Kidney (tissue), 14 donors: ENCODE results near the gene P2RY2. TPM values are rescaled to one million over a fixed set of nuclear protein-coding genes. Genes with fewer than 3 reads are reported as not detected.

ENCODE experiments used
- DNase-seq, 5 donors: peaks; one replicate each; pipeline ENCODE4 v3.0.0-alpha.2; 2013 to 2020
- FAIRE-seq: peaks from 2 replicates; lab custom pipeline; 2012; peaks lifted over from hg19 to GRCh38; lab: Jason Lieb, UNC
- H3K27ac ChIP-seq, 2 donors: one replicate each; pipeline ENCODE4 v1.7.0; 2013; ENCODE audit warnings: low read depth in 2 of 2, low read length in 2 of 2, inconsistent platforms in 1 of 2
- H3K27me3 ChIP-seq: one replicate; pipeline ENCODE4 v1.7.1; 2013; ENCODE audit warnings: low read length, inconsistent platforms; ENCODE audit not compliant: control insufficient read depth, insufficient read depth
- H3K36me3 ChIP-seq, 3 donors: one replicate each; pipeline versions ENCODE4 v1.7.0 to v1.7.1; 2013; ENCODE audit warnings: low read length in 3 of 3, control low read depth in 1 of 3, inconsistent platforms in 1 of 3; ENCODE audit not compliant: insufficient read depth in 3 of 3, control insufficient read depth in 2 of 3
- H3K4me1 ChIP-seq, 3 donors: one replicate each; pipeline versions ENCODE4 v1.7.0 to v1.7.1; 2013; ENCODE audit warnings: low read length in 3 of 3, inconsistent platforms in 1 of 3, low read depth in 1 of 3; ENCODE audit not compliant: control insufficient read depth in 2 of 3, insufficient read depth in 2 of 3
- H3K4me3 ChIP-seq, 3 donors: one replicate each; pipeline versions ENCODE4 v1.7.0 to v1.8.1; 2013; ENCODE audit warnings: low read length in 3 of 3, control low read depth in 1 of 3, inconsistent platforms in 1 of 3
- H3K9ac ChIP-seq, 3 donors: one replicate each; pipeline versions ENCODE4 v1.7.0 to v1.7.1; 2013; ENCODE audit warnings: low read length in 3 of 3, control low read depth in 1 of 3, inconsistent platforms in 1 of 3
- H3K9me3 ChIP-seq, 3 donors: one replicate each; pipeline versions ENCODE4 v1.7.0 to v1.7.1; 2013; ENCODE audit warnings: low read length in 3 of 3, control low read depth in 1 of 3, inconsistent platforms in 1 of 3; ENCODE audit not compliant: control insufficient read depth in 2 of 3, insufficient read depth in 1 of 3
- CTCF ChIP-seq: IDR thresholded peaks from 3 replicates; pipeline ENCODE4 v1.5.1; 2012; ENCODE audit warnings: mild to moderate bottlenecking, moderate library complexity, borderline replicate concordance; ENCODE audit not compliant: insufficient read depth; ENCODE audit errors: extremely low read depth
- intact Hi-C: fragments of 100-400 bp; cut with DNase I; formaldehyde crosslinking; loops from one replicate; pipeline ENCODE4 v1.11.1; 2022
- polyA plus RNA-seq: library from polyadenylated mRNA; stranded (reverse); fragments of 350-450 nt; fragmentation: Illumina TruSeq; extraction: RNeasy Lipid Tissue Mini Kit (QIAGEN cat#74804); gene quantifications from one replicate; pipeline ENCODE4 v1.2.3, GENCODE V29; 2014; ENCODE audit warnings: low read depth, low replicate concordance; ENCODE audit not compliant: insufficient read depth
- total RNA-seq: library from RNA; stranded (reverse); fragmentation: NEBNext Ultra II Directional; extraction: Animal tissue kit (Norgen Biotek cat#: 25700); gene quantifications from one replicate; pipeline ENCODE4 v1.2.1, GENCODE V29; 2021
- donor health status: control.
- donor health status: control.
- donor health status: control.
- donor health status: control.
- donor health status: control.
- donor health status: DM: yes; HTN: yes; CAD: no.
- donor health status: Normal renal cell carcinoma (clear cell type).

P2RY2 gene
- total and polyA plus RNA-seq, 2 donors from 2014 or later = 1.3 to 9.7 TPM

- DNase-seq = no peak
- no peak for TF ChIP-seq CTCF
- FAIRE-seq = no peak
- Histone ChIP-seq H3K27ac (no peak overlapping the region), H3K9me3 (no peaks in the 10 kb centered on the region), H3K4me1 (peaks cover 0 to 10% (median 7%) of the 10 kb centered on the region in 3 donors), H3K9ac (no peak overlapping the region), H3K36me3 (no peaks in the 10 kb centered on the region), H3K27me3 (no peaks in the 10 kb centered on the region), H3K4me3 (no peak overlapping the region)
- intact Hi-C loops = no loop called here
Observed at GRCh38 chr11:73246303-73246702, 28.2 kb downstream of the P2RY2 start.

DNA sequence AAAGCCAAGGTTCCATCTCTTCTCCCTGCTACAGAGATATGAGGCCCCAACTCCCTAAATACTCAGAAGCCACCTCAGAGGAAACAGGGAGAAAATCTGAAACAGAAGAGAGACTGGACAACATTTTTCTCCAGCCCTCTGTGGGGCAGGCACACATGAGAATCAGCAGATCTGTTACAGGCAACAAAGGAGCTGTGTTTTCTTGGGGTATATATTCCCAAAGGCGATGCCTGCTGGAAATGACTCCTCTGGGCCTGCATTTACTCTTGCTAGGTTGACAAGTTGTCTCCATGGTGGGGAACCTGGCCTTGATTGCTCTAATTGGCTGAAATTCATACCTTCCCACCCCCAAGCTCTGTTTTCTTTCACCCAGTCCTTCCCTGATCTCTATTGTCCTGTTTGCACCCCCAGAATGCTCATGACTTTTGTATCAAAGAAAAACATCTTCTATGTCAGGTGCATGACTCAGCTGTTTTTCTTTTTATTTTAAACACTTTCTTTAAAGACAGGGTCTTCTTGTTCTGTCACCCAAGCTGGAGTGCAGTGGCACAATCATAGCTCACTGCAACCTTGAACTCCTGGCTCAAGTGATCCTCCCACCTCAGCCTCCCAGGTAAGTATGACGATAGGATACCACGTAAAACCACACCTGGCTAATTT is 30.6 kb downstream of the P2RY2 start:
- no peaks in the 10 kb centered on the region for H3K36me3 ChIP-seq
- peaks cover 0 to 10% (median 0%) of the 10 kb centered on the region in 3 donors for H3K4me1 ChIP-seq
- no peaks in the 10 kb centered on the region for H3K9me3 ChIP-seq
- H3K9ac ChIP-seq = no peak overlapping the region
- no peak for TF ChIP-seq CTCF
- H3K4me3 ChIP-seq = no peak overlapping the region
- no peak for FAIRE-seq
- DNase-seq = peak in 1 of 5 donors; percentile 8
- intact Hi-C loops = no loop called here
- no peak overlapping the region for H3K27ac ChIP-seq
- H3K27me3 ChIP-seq = no peaks in the 10 kb centered on the region

- DNase-seq (peak in 2 of 5 donors; percentile 17 to 20), FAIRE-seq (no peak)
- Histone ChIP-seq H3K4me1 (peaks cover 0 to 10% (median 0%) of the 10 kb centered on the region in 3 donors), H3K27me3 (no peaks in the 10 kb centered on the region), H3K9me3 (no peaks in the 10 kb centered on the region), H3K36me3 (no peaks in the 10 kb centered on the region), H3K9ac (no peak overlapping the region), H3K4me3 (no peak overlapping the region), H3K27ac (no peak overlapping the region)
- no peak for TF ChIP-seq CTCF
- intact Hi-C loops = no loop called here
Observed at GRCh38 chr11:73249304-73249703, 31.2 kb downstream of the P2RY2 start.
